Muscle layer of colon (tissue), 2 donors: ENCODE results near the gene SLC38A1.
A peak's percentile ranks its signal among the peaks of the same experiment; 100 is the strongest.

Source experiments
- H3K27ac ChIP-seq: one replicate; pipeline ENCODE4 v1.7.0; 2013; ENCODE audit warnings: low read depth, mild to moderate bottlenecking, low read length, moderate library complexity
- H3K27me3 ChIP-seq, 2 donors: one replicate each; pipeline ENCODE4 v1.7.0; 2013; ENCODE audit warnings: low read length in 2 of 2, mild to moderate bottlenecking in 2 of 2; ENCODE audit not compliant: insufficient read depth in 2 of 2, control insufficient read depth in 1 of 2
- H3K36me3 ChIP-seq: one replicate; pipeline ENCODE4 v1.7.0; 2013; ENCODE audit warnings: mild to moderate bottlenecking, low read length; ENCODE audit not compliant: insufficient read depth
- H3K4me1 ChIP-seq: one replicate; pipeline ENCODE4 v1.7.0; 2013; ENCODE audit warnings: mild to moderate bottlenecking, low read length; ENCODE audit not compliant: insufficient read depth
- H3K4me3 ChIP-seq, 2 donors: one replicate each; pipeline ENCODE4 v1.7.0; 2013; ENCODE audit warnings: low read length in 2 of 2, low read depth in 1 of 2, mild to moderate bottlenecking in 1 of 2, moderate library complexity in 1 of 2
- H3K9ac ChIP-seq: one replicate; pipeline ENCODE4 v1.7.0; 2013; ENCODE audit warnings: low read length
- H3K9me3 ChIP-seq: one replicate; pipeline ENCODE4 v1.7.0; 2013; ENCODE audit warnings: mild to moderate bottlenecking, low read length
- donor health status: abdominal sarcoma.
- donor health status: Adenocarcinoma of cecum.

Gene SLC38A1

DNA sequence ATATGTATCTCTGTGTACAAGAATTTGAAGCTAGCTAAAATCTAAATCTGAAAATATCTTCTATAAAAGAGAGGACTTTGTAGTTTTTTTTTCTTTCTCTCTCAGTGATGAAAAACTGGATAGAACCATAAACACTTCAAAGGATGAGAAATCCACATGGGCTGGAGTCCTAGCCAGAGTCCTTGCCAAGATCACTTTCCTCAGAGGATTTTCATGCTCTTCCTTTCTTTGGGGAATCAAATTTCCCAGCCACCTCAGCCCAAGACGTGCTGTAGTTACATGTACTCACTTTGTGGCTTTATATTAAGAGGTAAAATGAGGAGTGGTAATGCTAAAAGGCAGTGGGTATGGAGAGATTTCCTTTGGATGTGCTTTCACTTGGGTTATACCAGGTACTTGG, 110.3 kb downstream of the SLC38A1 start:
- peak overlapping the region; percentile 67 for H3K27ac ChIP-seq
- no peak overlapping the region for H3K4me3 ChIP-seq
- no peak overlapping the region for H3K9ac ChIP-seq
- no peaks in the 10 kb centered on the region for H3K9me3 ChIP-seq
- H3K36me3 ChIP-seq = no peaks in the 10 kb centered on the region
- no peaks in the 10 kb centered on the region for H3K27me3 ChIP-seq
- peaks cover 57% of the 10 kb centered on the region for H3K4me1 ChIP-seq

DNA sequence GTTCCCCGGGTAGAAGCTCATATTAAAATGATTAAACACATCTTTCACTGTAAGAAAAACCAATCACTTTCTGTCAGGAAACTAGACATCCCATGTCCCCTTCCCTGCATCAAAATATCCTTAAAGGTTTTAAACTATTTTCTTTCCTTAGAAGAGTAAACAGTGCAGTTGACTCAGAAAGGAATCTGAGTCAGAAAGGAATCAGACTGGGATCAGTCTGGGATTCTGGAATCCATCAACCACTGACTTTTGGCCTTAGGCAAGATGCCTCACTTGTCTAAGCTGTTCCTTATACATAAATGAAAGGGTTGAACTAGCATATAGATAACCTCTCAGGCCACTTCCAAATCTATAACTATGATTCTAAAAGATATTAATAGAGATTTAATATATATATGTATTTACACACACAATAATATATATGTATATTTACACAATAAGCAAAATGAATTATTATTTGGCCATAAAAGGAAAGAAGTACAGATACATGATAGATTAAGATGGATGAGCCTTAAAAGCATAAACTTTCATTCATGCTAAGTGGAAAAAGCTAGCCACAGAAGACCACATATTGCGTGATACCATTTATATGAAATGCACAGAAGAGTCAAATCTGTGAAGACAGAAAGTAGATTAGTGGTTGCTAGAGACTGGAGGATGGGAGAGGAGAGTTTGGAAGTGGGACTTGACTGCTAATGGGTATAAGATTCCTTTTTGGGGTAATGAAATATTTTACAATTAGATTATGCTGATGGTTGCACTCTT, 114.4 kb downstream of the SLC38A1 start:
- Histone ChIP-seq H3K9ac (no peak overlapping the region), H3K27ac (no peak overlapping the region), H3K4me3 (no peak overlapping the region), H3K9me3 (no peaks in the 10 kb centered on the region), H3K27me3 (no peaks in the 10 kb centered on the region), H3K4me1 (peaks cover 34% of the 10 kb centered on the region), H3K36me3 (no peaks in the 10 kb centered on the region)

DNA sequence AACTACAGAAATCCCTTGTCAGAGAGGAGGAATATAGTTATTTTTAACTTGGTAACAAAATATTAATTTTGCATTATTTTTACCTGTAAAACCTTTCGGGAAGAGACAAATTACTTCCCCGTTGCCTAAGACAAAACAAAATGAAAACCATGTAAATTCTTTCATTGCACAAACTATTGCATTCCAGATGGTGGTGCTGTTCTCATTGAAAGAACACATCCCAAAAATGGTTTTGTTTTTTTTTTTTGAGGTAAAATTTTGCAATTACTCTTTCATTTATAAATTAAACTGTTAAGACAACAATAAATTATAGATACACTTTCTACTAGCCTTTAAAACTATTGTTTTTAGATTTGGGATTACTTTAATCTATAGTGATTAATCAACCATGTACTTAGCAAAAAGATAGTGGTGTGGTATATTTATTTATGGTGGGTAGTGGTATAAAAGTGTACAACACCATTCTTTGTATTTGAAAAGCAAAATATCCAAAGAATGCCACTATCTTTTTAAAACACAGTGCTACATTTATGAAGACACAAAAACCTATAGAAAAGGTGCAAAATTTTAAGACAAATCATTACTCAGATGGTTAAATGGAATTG, 115.5 kb downstream of the SLC38A1 start:
- no peaks in the 10 kb centered on the region for H3K27me3 ChIP-seq
- no peaks in the 10 kb centered on the region for H3K36me3 ChIP-seq
- no peak overlapping the region for H3K4me3 ChIP-seq
- peaks cover 24% of the 10 kb centered on the region for H3K4me1 ChIP-seq
- H3K27ac ChIP-seq = no peak overlapping the region
- H3K9me3 ChIP-seq = no peaks in the 10 kb centered on the region
- H3K9ac ChIP-seq = no peak overlapping the region

DNA sequence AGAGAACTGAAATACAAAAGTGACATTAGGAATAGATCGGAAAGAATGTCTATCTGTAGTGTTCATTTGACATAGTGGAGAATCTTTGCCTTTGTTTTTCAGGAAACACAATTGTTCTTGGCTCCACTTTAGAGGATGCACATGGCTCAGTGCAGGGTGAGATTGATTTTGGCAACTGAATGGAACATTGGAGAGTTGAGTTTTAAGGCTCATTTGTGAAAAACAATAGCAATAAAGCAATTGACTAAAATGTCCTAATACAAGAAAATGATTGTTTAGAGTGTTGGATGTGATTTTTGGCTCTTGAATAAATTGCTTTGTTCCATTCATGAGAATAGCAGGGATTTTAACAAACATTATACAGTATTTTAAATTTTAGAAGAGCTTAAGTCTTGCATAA, 116.4 kb downstream of the SLC38A1 start:
- H3K27ac ChIP-seq = no peak overlapping the region
- H3K36me3 ChIP-seq = no peaks in the 10 kb centered on the region
- no peak overlapping the region for H3K9ac ChIP-seq
- peaks cover 15% of the 10 kb centered on the region for H3K4me1 ChIP-seq
- H3K9me3 ChIP-seq = no peaks in the 10 kb centered on the region
- no peaks in the 10 kb centered on the region for H3K27me3 ChIP-seq
- H3K4me3 ChIP-seq = no peak overlapping the region

- H3K9ac ChIP-seq = no peak overlapping the region
- H3K4me1 ChIP-seq = peaks cover 11% of the 10 kb centered on the region
- H3K36me3 ChIP-seq = no peaks in the 10 kb centered on the region
- no peaks in the 10 kb centered on the region for H3K9me3 ChIP-seq
- H3K27ac ChIP-seq = no peak overlapping the region
- H3K27me3 ChIP-seq = no peaks in the 10 kb centered on the region
- H3K4me3 ChIP-seq = no peak overlapping the region
These were observed 118.1 kb downstream of the SLC38A1 start for GRCh38 chr12:46150735-46151134.

- no peak overlapping the region for H3K4me3 ChIP-seq
- no peak overlapping the region for H3K9ac ChIP-seq
- H3K4me1 ChIP-seq = peaks cover 11% of the 10 kb centered on the region
- H3K36me3 ChIP-seq = no peaks in the 10 kb centered on the region
- H3K27ac ChIP-seq = no peak overlapping the region
- no peaks in the 10 kb centered on the region for H3K27me3 ChIP-seq
- H3K9me3 ChIP-seq = no peaks in the 10 kb centered on the region
These were observed 118.9 kb downstream of the SLC38A1 start for GRCh38 chr12:46149905-46150304.

- no peaks in the 10 kb centered on the region for H3K9me3 ChIP-seq
These were observed 119.8 kb downstream of the SLC38A1 start for GRCh38 chr12:46149079-46149464.

DNA sequence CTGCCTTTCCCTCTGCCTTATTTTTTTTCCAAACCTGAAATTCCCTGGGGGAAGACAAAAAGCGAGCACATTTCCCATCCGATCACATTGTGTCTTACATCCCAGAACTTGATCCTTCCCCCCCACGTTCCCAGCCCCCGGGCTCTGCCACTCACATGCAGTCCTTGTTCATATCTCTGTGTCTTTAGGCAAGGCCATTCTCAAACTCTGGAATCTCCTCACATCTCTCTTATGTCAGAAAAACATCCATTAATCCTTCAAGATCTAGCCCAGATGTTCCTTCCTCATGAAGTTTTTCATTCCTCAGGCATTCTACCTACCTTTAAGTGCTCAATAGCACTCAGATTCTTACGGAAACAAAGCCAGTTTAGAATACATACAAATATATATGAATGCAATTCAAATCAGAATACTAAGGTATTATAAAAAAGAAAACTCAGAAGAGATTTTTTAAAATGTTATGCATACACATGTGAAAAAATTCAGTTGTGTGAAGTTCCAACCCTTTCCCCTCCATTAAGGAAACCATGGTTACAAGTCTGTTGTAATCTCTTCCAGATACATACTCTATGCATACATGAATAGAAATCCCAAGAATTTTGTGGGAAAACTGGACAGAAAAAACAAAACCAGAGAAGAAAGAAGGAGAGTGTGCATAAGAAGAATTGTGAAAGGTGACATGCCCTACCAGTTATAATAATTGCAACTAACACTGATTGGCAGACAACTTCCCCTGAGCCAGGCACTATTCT, 120.3 kb downstream of the SLC38A1 start:
- no peaks in the 10 kb centered on the region for H3K27me3 ChIP-seq

More at GRCh38 chr12:46149079-46149464, 119.8 kb downstream of the SLC38A1 start:
- H3K4me1 ChIP-seq = peaks cover 7% of the 10 kb centered on the region
- H3K9ac ChIP-seq = no peak overlapping the region
- H3K27ac ChIP-seq = no peak overlapping the region
- no peak overlapping the region for H3K4me3 ChIP-seq
- H3K36me3 ChIP-seq = no peaks in the 10 kb centered on the region
- H3K27me3 ChIP-seq = no peaks in the 10 kb centered on the region

DNA sequence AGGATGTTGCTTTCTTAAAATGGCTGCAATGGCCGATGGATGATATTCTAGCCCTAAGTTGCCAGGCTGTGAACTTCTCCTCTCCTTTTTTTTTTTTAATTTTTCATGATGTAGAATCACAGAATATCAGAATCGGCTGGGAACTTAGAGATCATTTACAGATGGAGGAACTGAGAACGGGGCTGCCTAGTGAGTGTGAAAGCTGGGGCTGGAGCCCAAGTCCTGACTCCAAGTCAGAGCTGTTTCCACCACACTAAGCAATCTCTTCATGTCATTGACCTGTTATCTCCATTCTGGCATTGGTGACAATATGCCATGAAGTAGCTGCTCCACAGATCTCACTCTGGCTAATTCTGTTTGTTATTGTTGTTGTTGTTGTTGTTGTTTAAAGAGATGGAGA, 121.7 kb downstream of the SLC38A1 start:
- H3K4me3 ChIP-seq = no peak overlapping the region
- H3K27me3 ChIP-seq = no peaks in the 10 kb centered on the region
- H3K9ac ChIP-seq = no peak overlapping the region

More for the DNA sequence above, 120.3 kb downstream of the SLC38A1 start:
- no peak overlapping the region for H3K4me3 ChIP-seq
- H3K36me3 ChIP-seq = no peaks in the 10 kb centered on the region
- H3K9ac ChIP-seq = no peak overlapping the region
- H3K27ac ChIP-seq = no peak overlapping the region
- peaks cover 1% of the 10 kb centered on the region for H3K4me1 ChIP-seq
- H3K9me3 ChIP-seq = no peaks in the 10 kb centered on the region

DNA sequence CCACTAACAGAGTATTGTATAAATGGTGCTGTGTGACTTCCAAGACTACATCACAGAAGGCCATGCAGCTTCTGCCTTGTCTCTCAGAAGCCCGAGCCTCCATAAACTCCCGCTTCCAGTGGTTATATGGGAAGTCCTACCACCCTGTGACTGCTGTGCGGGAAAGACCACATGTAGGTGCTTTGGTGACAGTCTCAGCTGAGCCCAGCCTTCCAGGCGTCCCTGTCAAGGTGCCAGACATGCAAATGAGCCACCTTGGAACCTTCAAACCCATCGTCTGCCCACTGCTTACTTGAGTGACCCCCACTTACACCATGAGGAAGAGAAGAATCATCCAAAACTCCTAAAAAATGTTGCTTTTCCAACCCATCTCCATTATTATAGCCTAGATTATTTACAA, 123.0 kb downstream of the SLC38A1 start:
- H3K36me3 ChIP-seq = no peaks in the 10 kb centered on the region
- H3K9ac ChIP-seq = no peak overlapping the region
- H3K27ac ChIP-seq = no peak overlapping the region
- no peaks in the 10 kb centered on the region for H3K27me3 ChIP-seq
- H3K4me3 ChIP-seq = no peak overlapping the region
- H3K9me3 ChIP-seq = no peaks in the 10 kb centered on the region
- no peaks in the 10 kb centered on the region for H3K4me1 ChIP-seq

More for the DNA sequence above, 121.7 kb downstream of the SLC38A1 start:
- Histone ChIP-seq H3K36me3 (no peaks in the 10 kb centered on the region), H3K4me1 (no peaks in the 10 kb centered on the region), H3K27ac (no peak overlapping the region), H3K9me3 (no peaks in the 10 kb centered on the region)

DNA sequence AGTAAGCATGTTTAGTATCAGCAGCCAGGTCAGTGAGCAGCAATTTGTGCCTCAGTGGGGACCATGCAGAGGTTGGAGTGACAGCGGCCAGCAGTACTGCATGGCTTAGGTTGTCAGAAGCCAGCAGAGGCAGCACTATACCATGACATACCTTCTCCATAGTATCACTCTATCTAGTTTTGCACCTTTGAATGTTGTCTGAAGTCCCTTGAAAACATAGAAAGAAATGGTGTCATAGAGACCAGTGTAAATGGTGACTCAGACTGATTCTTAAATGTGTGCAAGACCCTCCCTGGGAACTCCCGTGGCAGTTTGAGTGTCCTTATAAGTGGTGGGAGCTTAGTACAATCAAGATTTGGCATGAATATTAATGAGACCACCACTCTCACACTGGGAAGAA, 124.4 kb downstream of the SLC38A1 start:
- no peaks in the 10 kb centered on the region for H3K4me1 ChIP-seq
- H3K27me3 ChIP-seq = no peaks in the 10 kb centered on the region
- no peaks in the 10 kb centered on the region for H3K36me3 ChIP-seq
- no peaks in the 10 kb centered on the region for H3K9me3 ChIP-seq
- no peak overlapping the region for H3K27ac ChIP-seq
- H3K9ac ChIP-seq = no peak overlapping the region
- H3K4me3 ChIP-seq = no peak overlapping the region
